GM12878 (cell line): ENCODE results near the gene MYO18B. TPM values are rescaled to one million over a fixed set of nuclear protein-coding genes. Genes with fewer than 3 reads are reported as not detected.

Source experiments
- ATAC-seq: fragments of 200-7000 bp; cut with Tn5 transposase; 3 replicates; pipeline ENCODE4 v1.9.1; 2020; ENCODE audit warnings: mild to moderate bottlenecking, moderate library complexity
- BruUV-seq: library from RNA; stranded (reverse); fragments of 400-500 nt; replicated peaks from 2 replicates; lab custom pipeline; 2021; lab: Mats Ljungman, UMichigan
- CTCF ChIA-PET: fragments of 300-600 bp; sonication (Branson Sonifier 250); formaldehyde crosslinking; extraction: SDS; loops from one replicate; lab custom pipeline; 2021; ENCODE audit warnings: inconsistent platforms; lab: Yijun Ruan, JAX
- POLR2A ChIA-PET: fragments of 350-600 bp; formaldehyde crosslinking; extraction: SDS; loops from one replicate; lab custom pipeline; 2021; ENCODE audit warnings: inconsistent platforms; lab: Charles Lee
- RAD21 ChIA-PET: fragments of 300-600 bp; sonication (Branson Sonifier 250); formaldehyde crosslinking; loops from one replicate; lab custom pipeline; 2023; ENCODE audit warnings: antibody characterized with exemption; ENCODE audit not compliant: unreplicated experiment; lab: Charles Lee
- SMC1A ChIA-PET: fragments of 300-600 bp; sonication (Branson Sonifier 250); formaldehyde crosslinking; loops from one replicate; lab custom pipeline; 2023; ENCODE audit not compliant: unreplicated experiment, uncharacterized antibody; lab: Charles Lee
- DNase-seq: peaks from one replicate; pipeline ENCODE4 v3.0.0-alpha.2; 2011; ENCODE audit warnings: low read depth, low spot score
- FAIRE-seq: peaks from 3 replicates; lab custom pipeline; 2011; peaks lifted over from hg19 to GRCh38; lab: Jason Lieb, UNC
- H2AFZ ChIP-seq: 2 replicates; pipeline ENCODE4 v1.6.0; 2011; ENCODE audit warnings: low read depth, low read length, control low read depth; ENCODE audit not compliant: control insufficient read depth
- H3K27ac ChIP-seq: 2 replicates; pipeline ENCODE4 v1.5.1; 2011; ENCODE audit warnings: control low read depth; ENCODE audit not compliant: control insufficient read depth, insufficient read depth
- H3K27me3 ChIP-seq, 2 experiments: replicated peaks in 1 of 2; 2 replicates each; pipeline versions ENCODE4 v1.6.0 to v1.6.1; 2011; ENCODE audit warnings: low read length in 1 of 2; ENCODE audit not compliant: control insufficient read depth in 2 of 2, insufficient read depth in 2 of 2
- H3K36me3 ChIP-seq, 2 experiments: 2 replicates each; pipeline ENCODE4 v1.5.1; 2011; ENCODE audit warnings: low read length in 1 of 2; ENCODE audit not compliant: control insufficient read depth in 2 of 2, insufficient read depth in 2 of 2
- H3K4me1 ChIP-seq: 2 replicates; pipeline ENCODE4 v1.6.1; 2011; ENCODE audit warnings: mild to moderate bottlenecking, low read length, moderate library complexity, mixed read lengths; ENCODE audit not compliant: control insufficient read depth, insufficient read depth
- H3K4me2 ChIP-seq: 2 replicates; pipeline ENCODE4 v1.6.0; 2011; ENCODE audit warnings: control low read depth; ENCODE audit not compliant: control insufficient read depth, insufficient read depth
- H3K4me3 ChIP-seq: fragments of 200-600 bp; sonication (generic); 2 replicates; pipeline ENCODE4 v1.5.1; 2016
- H3K79me2 ChIP-seq: 2 replicates; pipeline ENCODE4 v1.6.0; 2011; ENCODE audit warnings: low read length; ENCODE audit not compliant: control insufficient read depth, insufficient read depth
- H3K9ac ChIP-seq: 2 replicates; pipeline ENCODE4 v1.8.0; 2011; ENCODE audit warnings: low read length, control low read depth, mixed read lengths; ENCODE audit not compliant: control insufficient read depth, insufficient read depth
- H3K9me3 ChIP-seq: replicated peaks from 3 replicates; pipeline ENCODE4 v1.5.1; 2011; ENCODE audit warnings: mild to moderate bottlenecking, low read length; ENCODE audit not compliant: control insufficient read depth, insufficient read depth
- H4K20me1 ChIP-seq: 2 replicates; pipeline ENCODE4 v1.6.0; 2011; ENCODE audit not compliant: control insufficient read depth, insufficient read depth
- CREM ChIP-seq: IDR thresholded peaks from 2 replicates; pipeline ENCODE4 v1.6.1; 2014; ENCODE audit warnings: antibody characterized with exemption, low read depth
- IKZF1 ChIP-seq: fragments of 450-650 bp; conservative IDR thresholded peaks from 2 replicates; pipeline ENCODE4 v1.6.1; 2017; ENCODE audit warnings: antibody characterized with exemption, mild to moderate bottlenecking
- JUND ChIP-seq: IDR thresholded peaks from 2 replicates; pipeline ENCODE4 v1.6.1; 2012; ENCODE audit warnings: low read depth, mild to moderate bottlenecking, low read length, improper control_type of control experiment, moderate library complexity
- MEF2B ChIP-seq: fragments of 450-650 bp; IDR thresholded peaks from 2 replicates; pipeline ENCODE4 v1.6.1; 2018; ENCODE audit warnings: mild to moderate bottlenecking, moderate library complexity; ENCODE audit not compliant: partially characterized antibody, poor library complexity, severe bottlenecking
- MYC ChIP-seq: IDR thresholded peaks from 2 replicates; pipeline ENCODE4 v1.6.1; 2011; ENCODE audit warnings: mild to moderate bottlenecking, low read length, moderate library complexity, inconsistent platforms; ENCODE audit not compliant: insufficient read depth, insufficient replicate concordance, insufficient read length, severe bottlenecking
- NFYB ChIP-seq: IDR thresholded peaks from 2 replicates; pipeline ENCODE4 v1.6.1; 2011; ENCODE audit warnings: low read depth, mild to moderate bottlenecking, low read length, improper control_type of control experiment, moderate library complexity; ENCODE audit not compliant: insufficient read depth
- PAX5 ChIP-seq: IDR thresholded peaks from 2 replicates; pipeline ENCODE4 v1.6.1; 2011; ENCODE audit warnings: low read depth, low read length, borderline replicate concordance
- RAD51 ChIP-seq: fragments of 450-650 bp; IDR thresholded peaks from 2 replicates; pipeline ENCODE4 v1.6.1; 2016; ENCODE audit warnings: moderate library complexity, mild to moderate bottlenecking, inconsistent platforms
- RB1 ChIP-seq: fragments of 450-650 bp; formaldehyde crosslinking; IDR thresholded peaks from 2 replicates; pipeline ENCODE4 v1.6.1; 2017; ENCODE audit warnings: mild to moderate bottlenecking, borderline replicate concordance
- SPI1 ChIP-seq: IDR thresholded peaks from 2 replicates; pipeline ENCODE4 v1.6.1; 2011; ENCODE audit warnings: low read depth, mild to moderate bottlenecking, low read length, moderate library complexity, borderline replicate concordance; ENCODE audit not compliant: insufficient read depth
- YBX1 ChIP-seq: fragments of 450-650 bp; IDR thresholded peaks from 2 replicates; pipeline ENCODE4 v1.6.1; 2016; ENCODE audit warnings: antibody characterized with exemption
- ZNF384 ChIP-seq: IDR thresholded peaks from 2 replicates; pipeline ENCODE4 v1.6.1; 2012; ENCODE audit warnings: low read depth, mild to moderate bottlenecking, low read length, improper control_type of control experiment, borderline replicate concordance
- WGBS: methylation state at CpG from one replicate; pipeline ENCODE4 v1.1.6; 2016; ENCODE audit warnings: low lambda C conversion rate; ENCODE audit not compliant: insufficient replicate concordance, insufficient coverage; ENCODE audit errors: missing lambda C conversion rate; 5-methylcytosine and 5-hydroxymethylcytosine counted together
- in situ Hi-C: fragments of 300-500 bp; cut with MboI; formaldehyde crosslinking; loops from 9 replicates; pipeline ENCODE4 v1.14.3; 2018; ENCODE audit warnings: mixed read lengths
- intact Hi-C: fragments of 100-400 bp; cut with micrococcal nuclease; formaldehyde crosslinking; loops from one replicate; pipeline ENCODE4 v1.14.2; 2022; ENCODE audit not compliant: unreplicated experiment
- polyA plus RNA-seq, 11 experiments: library from polyadenylated mRNA; depleted of rRNA in 4 of 11; unstranded in 6 of 11; stranded (reverse) in 5 of 11; fragments of >200 nt; fragmentation: Nextera tagmentation in 4 of 11; fragmentation: Illumina TruSeq in 1 of 11; extraction: Ambion mirVana in 4 of 11; extraction: Trizol in 1 of 11; gene quantifications; 1 replicate in 1 of 11; 2 replicates in 10 of 11; pipeline versions ENCODE4 v1.2.1 to v1.2.3, GENCODE V29; 2011 to 2016; ENCODE audit warnings: inconsistent platforms in 2 of 11, missing spikeins in 2 of 11, low read depth in 1 of 11
- total RNA-seq, 4 experiments: library from RNA; depleted of rRNA in 3 of 4; stranded (reverse); fragments of >200 nt in 3 of 4; fragmentation: Illumina TruSeq in 1 of 4; extraction: Trizol in 1 of 4; gene quantifications; 2 replicates each; pipeline versions ENCODE4 v1.2.1 to v1.2.3, GENCODE V29; 2013 to 2021
- TF ChIP-seq, protein P1 (sequence below): fragments of 450-650 bp; formaldehyde crosslinking; IDR thresholded peaks from 2 replicates; pipeline ENCODE4 v1.4.0; 2022; ENCODE audit warnings: mild to moderate bottlenecking, moderate library complexity
- TF ChIP-seq, protein P2 (sequence below): IDR thresholded peaks from 2 replicates; pipeline ENCODE4 v1.6.1; 2012; ENCODE audit warnings: low read depth, low read length, improper control_type of control experiment
- TF ChIP-seq, protein P3 (sequence below): IDR thresholded peaks from 2 replicates; pipeline ENCODE4 v1.6.1; 2011; ENCODE audit warnings: borderline replicate concordance, low read depth, mild to moderate bottlenecking, moderate library complexity, mixed read lengths, low read length; ENCODE audit not compliant: insufficient read depth; ENCODE audit errors: extremely low read length
- TF ChIP-seq, protein P4 (sequence below): fragments of 450-650 bp; IDR thresholded peaks from 2 replicates; pipeline ENCODE4 v1.6.1; 2016; ENCODE audit warnings: mild to moderate bottlenecking

MYO18B gene
- total and polyA plus RNA-seq, 10 of the 15 experiments (the other 5 are each of a cell fraction or from before 2014, with no cell fraction given), result 0.05 to 2.1 (median 0.51) TPM; not detected in 1

DNA sequence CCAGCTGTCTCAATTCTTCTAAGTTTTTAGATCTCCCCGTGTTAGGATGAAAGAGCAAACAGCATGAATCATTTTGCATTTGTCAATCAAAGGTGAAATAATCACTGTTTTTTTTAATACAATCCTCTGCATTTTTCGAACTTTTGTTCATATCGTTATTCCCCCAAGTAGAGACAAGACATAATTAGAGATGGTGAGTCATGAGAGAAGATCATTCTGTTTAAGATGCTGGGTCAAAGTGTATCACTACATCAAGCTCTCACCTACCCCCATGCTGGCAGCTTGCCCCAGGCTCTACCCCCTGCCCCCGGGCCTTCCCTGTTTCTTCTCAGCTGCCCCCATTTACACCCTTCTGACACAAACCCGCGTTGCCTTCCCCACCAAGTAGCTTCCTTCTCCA, 30.5 kb upstream of the MYO18B start (continued):
- TF ChIP-seq, protein P1, sequence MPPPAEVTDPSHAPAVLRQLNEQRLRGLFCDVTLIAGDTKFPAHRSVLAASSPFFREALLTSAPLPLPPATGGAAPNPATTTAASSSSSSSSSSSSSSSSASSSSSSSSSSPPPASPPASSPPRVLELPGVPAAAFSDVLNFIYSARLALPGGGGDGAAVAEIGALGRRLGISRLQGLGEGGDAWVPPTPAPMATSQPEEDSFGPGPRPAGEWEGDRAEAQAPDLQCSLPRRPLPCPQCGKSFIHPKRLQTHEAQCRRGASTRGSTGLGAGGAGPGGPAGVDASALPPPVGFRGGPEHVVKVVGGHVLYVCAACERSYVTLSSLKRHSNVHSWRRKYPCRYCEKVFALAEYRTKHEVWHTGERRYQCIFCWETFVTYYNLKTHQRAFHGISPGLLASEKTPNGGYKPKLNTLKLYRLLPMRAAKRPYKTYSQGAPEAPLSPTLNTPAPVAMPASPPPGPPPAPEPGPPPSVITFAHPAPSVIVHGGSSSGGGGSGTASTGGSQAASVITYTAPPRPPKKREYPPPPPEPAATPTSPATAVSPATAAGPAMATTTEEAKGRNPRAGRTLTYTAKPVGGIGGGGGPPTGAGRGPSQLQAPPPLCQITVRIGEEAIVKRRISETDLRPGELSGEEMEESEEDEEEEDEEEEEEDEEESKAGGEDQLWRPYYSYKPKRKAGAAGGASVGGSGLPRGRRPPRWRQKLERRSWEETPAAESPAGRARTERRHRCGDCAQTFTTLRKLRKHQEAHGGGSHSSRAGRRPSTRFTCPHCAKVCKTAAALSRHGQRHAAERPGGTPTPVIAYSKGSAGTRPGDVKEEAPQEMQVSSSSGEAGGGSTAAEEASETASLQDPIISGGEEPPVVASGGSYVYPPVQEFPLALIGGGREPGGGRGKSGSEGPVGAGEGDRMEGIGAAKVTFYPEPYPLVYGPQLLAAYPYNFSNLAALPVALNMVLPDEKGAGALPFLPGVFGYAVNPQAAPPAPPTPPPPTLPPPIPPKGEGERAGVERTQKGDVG (CRISPR knock-in tag), result no peak
- TF ChIP-seq PAX5, result no peak
- TF ChIP-seq RAD51, result no peak

DNA sequence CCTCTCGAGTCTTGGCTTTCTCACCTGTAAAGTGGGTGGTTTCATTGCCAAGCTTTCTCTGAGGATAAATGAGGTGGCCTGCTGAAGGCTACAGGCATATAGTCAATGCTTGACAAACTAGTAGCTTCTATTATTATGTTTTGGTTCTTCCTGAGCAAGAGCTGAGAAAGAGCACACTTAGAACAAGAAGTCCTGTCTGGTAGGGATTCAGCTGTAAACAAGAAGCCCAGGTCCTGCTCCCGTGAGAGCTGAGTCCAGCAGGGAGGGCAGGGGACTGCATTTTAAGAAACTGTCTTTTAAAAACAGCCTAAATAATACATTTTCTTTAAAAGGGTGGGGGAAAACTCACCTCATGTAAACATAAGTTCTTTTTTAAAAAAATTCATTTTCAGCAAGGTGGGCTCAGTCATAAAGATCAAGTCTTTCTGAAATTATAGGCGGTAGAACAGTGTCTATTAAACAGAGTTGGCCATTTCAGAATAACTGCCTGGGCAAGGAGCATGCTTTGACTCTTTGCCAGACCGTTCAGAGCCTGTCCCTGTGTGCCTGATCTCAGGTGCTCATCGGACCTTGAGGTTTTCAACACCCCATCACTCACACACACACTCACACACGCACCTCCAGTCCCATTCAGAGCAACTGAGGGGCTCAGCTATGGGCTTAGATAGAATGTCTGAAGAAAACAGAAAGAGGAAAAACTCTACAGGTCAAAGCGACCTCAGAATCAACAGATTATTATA, 29.2 kb upstream of the MYO18B start:
- POLR2A ChIA-PET, result interaction anchor here (0.6 kb wide), 1 partner anchor 18 kb away, joined by 3 read pairs; no protein-coding TSS in a partner anchor
- no peaks in the 10 kb centered on the region for H3K79me2 ChIP-seq
- 94% methylated on average over 7 of the region's 7 CpGs for WGBS
- no peak overlapping the region for H3K4me3 ChIP-seq
- no peak for FAIRE-seq
- intact Hi-C loops (no loop called here), in situ Hi-C loops (no loop called here)
- H3K27me3 ChIP-seq, result no peaks in the 10 kb centered on the region
- no peak for ATAC-seq
- peaks cover 5% of the 10 kb centered on the region; the same call in 1 of the 2 replicates for H3K4me1 ChIP-seq
- CTCF ChIA-PET, result interaction anchor here (0.7 to 1.5 kb wide), 3 partner anchors 10 to 60 kb away, joined by 3 to 4 read pairs (median 4); no protein-coding TSS in a partner anchor
- H3K9ac ChIP-seq, result no peak overlapping the region
- SMC1A ChIA-PET, result interaction anchor here (0.6 to 2.3 kb wide), 5 partner anchors 10 to 169 kb away, joined by 3 to 10 read pairs (median 3); no protein-coding TSS in a partner anchor
- no peak overlapping the region for H3K4me2 ChIP-seq
- BruUV-seq, result no TSS peak
- no peak for DNase-seq
- RAD21 ChIA-PET, result interaction anchor here (0.7 kb wide), 1 partner anchor 169 kb away, joined by 4 read pairs; no protein-coding TSS in a partner anchor
- H3K36me3 ChIP-seq, result peaks cover 6% of the 10 kb centered on the region in 2 experiments; a peak in 3 of 4 replicates
- H3K9me3 ChIP-seq, result no peaks in the 10 kb centered on the region
- H4K20me1 ChIP-seq, result no peaks in the 10 kb centered on the region
- no peak overlapping the region for H2AFZ ChIP-seq
- no peak overlapping the region for H3K27ac ChIP-seq
- TF ChIP-seq MEF2B (no peak), MYC (no peak), YBX1 (no peak), ZNF384 (no peak), JUND (no peak), RB1 (no peak), IKZF1 (no peak), SPI1 (no peak), NFYB (no peak), CREM (no peak)
- TF ChIP-seq, protein P2, sequence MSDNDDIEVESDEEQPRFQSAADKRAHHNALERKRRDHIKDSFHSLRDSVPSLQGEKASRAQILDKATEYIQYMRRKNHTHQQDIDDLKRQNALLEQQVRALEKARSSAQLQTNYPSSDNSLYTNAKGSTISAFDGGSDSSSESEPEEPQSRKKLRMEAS, result no peak
- TF ChIP-seq, protein P3, sequence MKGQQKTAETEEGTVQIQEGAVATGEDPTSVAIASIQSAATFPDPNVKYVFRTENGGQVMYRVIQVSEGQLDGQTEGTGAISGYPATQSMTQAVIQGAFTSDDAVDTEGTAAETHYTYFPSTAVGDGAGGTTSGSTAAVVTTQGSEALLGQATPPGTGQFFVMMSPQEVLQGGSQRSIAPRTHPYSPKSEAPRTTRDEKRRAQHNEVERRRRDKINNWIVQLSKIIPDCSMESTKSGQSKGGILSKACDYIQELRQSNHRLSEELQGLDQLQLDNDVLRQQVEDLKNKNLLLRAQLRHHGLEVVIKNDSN, result no peak
- TF ChIP-seq, protein P4, sequence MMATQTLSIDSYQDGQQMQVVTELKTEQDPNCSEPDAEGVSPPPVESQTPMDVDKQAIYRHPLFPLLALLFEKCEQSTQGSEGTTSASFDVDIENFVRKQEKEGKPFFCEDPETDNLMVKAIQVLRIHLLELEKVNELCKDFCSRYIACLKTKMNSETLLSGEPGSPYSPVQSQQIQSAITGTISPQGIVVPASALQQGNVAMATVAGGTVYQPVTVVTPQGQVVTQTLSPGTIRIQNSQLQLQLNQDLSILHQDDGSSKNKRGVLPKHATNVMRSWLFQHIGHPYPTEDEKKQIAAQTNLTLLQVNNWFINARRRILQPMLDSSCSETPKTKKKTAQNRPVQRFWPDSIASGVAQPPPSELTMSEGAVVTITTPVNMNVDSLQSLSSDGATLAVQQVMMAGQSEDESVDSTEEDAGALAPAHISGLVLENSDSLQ, result no peak
